Measurements from ENCODE around the gene GULP1.

- TF ChIP-seq CTCF (IDR thresholded peaks at IDR 0.05) (no peak), POLR2A (IDR thresholded peaks at IDR 0.05) (no peak)
These were observed 88.1 kb downstream of the GULP1 start for GRCh38 chr2:188379748-188380147.

Measured in adrenal gland (tissue), 5 donors.